Hematopoietic multipotent progenitor cell treated with erythropoietin and hydrocortisone succinate and interleukin-3 and kit ligand, for 8 days (in vitro differentiated cells): ENCODE data around the gene PPP4C.
"Not testable (repeated sequence)": the region's sequence is repeated elsewhere in the genome, so short reads cannot be mapped to it uniquely, and the experiment has no call there.

Experiments
- DNase-seq: peaks from one replicate; pipeline ENCODE4 v3.0.0-alpha.2; 2015

The PPP4C gene

DNA sequence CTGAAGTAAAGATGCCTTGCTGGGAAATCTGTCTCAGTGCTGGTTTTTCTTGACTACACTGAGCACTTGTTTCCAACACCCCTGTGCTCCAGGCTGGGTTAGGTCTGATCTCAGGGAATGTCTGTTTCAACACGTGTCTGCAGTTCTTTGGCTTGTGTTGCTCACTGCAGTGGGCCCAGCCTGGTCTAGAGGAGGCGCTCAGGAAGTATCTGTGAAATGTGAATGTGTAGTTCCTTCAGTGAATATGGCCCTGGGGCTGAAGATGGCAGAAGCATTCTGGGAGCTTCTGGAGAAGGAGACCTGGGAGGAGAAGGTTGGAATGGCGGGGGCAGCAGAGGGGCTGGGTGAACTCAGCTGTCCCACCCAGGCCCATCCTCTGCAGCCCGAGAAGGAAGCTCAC lies 28.3 kb downstream of the PPP4C start:
- no peak for DNase-seq

DNA sequence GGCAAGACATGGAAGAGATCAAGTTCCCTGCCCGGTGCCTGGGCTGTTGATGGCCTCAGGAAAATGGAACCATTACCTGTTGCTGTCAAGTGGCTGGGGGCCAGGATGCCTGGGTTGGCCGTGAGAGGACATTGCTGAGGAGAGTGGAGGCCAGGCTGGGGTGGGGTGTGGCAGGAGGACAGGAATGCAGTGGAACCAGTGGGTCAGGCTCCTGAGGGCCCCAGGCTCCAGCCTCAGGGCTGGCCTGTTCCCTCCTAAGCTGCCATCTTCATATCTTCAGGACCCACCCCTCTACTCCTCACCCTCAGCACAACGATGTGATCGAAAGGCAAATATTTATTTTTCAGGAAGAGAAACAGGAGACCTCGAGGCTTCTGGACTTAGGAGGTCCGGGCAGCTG lies 28.7 kb downstream of the PPP4C start:
- no peak for DNase-seq

DNA sequence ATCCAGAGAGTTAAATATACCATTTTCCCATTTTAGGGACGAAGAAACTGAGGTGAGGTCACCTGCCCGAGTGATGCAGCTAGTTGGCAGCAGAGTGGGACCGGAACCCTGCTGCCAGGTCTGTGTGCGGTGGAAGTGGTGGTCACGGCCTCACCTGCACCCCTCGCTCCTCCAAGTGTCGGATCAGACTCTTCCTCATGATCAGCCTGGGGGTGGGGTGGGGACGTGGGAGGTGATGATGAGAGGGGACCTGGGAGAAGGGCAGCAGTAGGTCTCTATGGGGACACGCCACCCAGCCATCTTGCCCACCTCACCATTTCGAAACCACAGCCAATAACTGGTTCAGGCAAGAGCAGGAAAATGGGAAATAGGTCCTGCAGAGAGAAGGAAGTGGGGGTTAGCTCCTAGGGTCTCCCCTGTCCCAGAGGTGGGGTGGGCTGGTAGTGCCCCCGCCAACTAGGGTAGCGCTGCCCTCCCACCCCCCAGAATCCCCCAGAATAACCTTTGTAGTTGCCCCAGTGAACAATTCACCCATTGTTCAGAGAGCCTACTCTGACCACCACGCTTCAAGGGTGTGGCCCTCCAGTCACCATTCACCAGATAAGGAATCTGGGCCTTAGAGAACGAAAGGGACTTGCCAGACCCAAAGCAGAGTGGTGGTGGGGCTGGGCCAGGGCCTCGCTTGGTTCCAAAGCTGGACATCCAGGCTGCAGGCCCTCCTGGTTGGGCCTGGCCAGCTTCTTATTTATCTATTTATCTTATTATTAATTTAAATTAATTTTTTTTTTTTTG lies 32.5 kb downstream of the PPP4C start:
- DNase-seq: peak; percentile 53

DNA sequence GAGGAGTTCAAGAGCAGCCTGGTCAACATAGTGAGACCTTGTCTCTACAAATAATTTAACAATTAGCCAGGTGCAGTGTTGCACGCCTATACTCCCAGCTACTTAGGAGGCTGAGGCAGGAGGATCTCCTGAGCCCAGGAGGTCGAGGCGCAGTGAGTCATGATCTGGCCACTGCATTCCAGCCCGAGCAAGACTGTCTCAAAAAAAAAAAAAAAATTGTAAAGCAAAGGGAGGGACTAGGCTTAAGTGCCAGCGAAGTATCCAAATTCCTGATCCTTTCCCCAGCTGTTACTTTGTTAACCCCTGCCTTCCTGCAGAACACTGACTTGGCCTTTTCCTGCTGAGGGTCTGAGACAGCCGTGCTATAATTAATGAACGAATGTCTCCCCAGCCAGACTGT lies 34.9 kb downstream of the PPP4C start:
- DNase-seq: no peak

DNA sequence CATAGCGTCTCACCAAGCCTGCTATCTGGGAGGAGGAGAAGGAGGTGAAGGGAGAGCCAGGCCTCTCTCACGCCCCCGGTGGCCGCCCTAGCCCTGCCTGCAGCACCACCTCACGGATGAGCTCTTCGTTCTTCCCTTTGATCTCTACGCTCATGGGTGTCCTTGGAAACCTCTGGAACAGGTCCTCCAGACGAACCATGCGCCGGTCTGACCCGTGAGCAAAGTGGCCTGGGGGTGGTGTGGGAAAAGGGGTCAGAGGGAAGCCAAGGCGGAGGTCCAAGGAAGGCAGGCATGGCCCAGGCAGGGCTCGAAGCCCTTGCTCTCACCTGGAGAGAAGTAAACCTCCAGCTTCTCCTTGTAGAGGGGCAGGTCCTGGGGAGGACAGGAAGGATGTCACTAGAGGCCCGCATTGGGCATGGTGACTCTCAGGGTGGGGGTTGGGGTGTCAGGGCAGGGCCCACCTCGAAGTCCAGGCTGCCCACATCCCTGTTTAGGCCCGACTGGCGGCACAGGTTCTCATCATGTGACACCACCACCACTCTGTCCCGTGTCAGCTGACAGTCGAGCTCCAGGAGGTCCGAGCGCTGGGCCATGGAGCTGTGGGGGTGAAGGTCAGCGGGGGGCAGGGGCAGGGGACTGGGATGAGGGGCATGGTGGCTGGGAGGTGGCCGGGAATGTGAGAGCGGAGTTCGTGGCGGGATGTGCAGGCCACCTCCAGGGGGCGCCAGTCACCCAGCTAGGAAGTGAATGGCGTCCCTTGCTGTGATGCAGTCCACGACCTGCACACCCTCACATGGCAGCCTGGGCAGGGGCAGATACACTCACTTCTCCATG lies 36.6 kb downstream of the PPP4C start:
- peak; percentile 58 for DNase-seq

DNA sequence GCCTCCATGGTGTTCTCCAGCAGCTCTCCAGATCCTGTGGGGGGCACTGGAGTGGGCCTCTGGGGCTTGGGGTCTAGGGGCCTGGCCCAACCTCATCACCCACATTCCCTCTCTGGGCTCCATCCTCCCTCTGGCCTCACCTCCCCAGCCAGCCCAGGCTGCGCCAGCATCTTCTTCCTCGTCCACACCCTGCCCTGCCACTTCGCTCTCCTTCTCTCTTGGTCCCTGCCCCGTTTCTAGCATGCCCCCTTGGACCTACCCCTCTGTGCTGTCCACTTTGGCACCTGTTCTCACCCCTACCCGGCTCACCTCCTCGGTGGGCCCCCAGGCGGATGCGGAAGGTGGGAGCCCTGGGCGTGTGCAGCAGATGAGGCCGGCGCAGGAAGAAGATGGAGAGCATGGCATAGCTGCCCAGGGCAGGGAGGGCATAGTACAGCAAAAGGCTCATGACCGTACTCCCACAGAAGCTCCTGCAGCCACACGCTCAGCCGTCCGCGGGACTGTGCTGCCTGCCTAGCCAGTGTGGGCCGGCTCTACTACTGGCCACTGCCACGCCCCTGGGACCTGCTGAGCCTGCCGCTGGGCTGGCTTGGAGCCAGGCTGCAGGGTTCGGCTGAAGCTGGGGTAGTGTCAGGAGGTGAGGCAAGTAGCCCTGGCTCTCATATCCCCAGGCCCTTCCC lies 37.4 kb downstream of the PPP4C start, which contains the start of gene GDPD3:
TSS of gene GDPD3 (minus strand) at position 507 of the 680 bp plus-strand sequence. CDS start at position 448, 59 bp downstream.
- peak; percentile 46 for DNase-seq

GRCh38 chr16:30113711-30114333 lies 38.0 kb downstream of the PPP4C start:
- no peak for DNase-seq

- no peak for DNase-seq
Measured at GRCh38 chr16:30114411-30114810, 38.6 kb downstream of the PPP4C start.

GRCh38 chr16:30114833-30115232 lies 39.0 kb downstream of the PPP4C start:
- not testable (repeated sequence) for DNase-seq

GRCh38 chr16:30115238-30115637 lies 39.4 kb downstream of the PPP4C start:
- DNase-seq: no peak

- no peak for DNase-seq
Measured at GRCh38 chr16:30116291-30117207, 40.8 kb downstream of the PPP4C start.

GRCh38 chr16:30117768-30118167 lies 42.0 kb downstream of the PPP4C start:
- no peak for DNase-seq

DNA sequence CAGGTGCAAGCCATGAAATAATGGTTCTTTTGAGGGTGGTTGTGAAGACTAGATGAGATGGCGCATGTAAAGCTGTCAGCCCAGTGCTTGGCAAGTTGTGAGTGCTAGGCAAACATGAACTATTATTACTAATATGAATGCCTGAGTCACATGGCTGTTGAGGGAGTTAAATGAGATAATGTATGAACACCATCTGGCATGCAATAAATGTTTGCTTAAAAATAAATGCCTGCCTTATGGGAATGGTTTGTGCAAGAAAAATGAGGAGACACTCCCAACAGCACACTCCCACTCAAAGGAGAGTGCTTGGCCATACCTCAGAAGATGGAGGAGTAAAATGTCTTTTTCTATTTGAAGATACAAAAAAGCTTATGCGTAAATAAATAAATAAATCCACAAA lies 43.6 kb downstream of the PPP4C start:
- no peak for DNase-seq

DNA sequence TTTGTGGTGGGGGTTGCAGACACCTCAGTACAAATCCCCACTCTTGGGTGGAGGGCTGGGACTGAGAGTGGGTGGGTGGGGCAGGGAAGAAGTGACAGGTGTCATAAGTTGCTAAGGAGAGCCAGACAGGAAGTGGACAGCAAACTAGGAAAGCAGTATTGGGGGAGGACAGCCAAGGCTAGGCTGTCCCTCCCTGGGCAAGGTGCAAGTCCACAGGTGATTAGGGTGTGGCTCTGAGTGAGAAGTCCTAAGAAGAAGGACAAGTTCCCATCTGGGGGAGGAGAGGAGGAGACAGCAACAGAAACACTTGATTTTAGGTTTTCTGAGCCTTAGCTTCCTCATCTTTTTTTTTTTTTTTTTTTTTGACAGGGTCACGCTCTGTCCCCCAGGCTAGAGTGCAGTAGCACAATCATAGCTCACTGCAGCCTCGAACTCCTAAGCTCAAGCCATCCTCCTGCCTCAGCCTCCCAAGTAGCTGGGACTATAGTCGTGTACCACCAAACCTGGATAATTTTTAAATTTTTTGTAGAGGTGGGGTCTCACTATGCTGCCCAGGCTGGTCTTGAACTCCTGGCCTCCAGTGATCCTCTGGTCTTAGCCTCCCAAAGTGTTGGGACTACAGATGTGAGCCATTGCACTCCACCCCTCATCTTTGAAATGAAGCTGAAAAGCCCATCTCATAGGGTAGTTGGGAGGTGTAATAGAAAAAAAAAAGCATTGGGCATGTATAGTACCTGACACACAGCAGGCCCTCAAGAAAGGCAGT lies 44.7 kb downstream of the PPP4C start:
- DNase-seq: no peak

DNA sequence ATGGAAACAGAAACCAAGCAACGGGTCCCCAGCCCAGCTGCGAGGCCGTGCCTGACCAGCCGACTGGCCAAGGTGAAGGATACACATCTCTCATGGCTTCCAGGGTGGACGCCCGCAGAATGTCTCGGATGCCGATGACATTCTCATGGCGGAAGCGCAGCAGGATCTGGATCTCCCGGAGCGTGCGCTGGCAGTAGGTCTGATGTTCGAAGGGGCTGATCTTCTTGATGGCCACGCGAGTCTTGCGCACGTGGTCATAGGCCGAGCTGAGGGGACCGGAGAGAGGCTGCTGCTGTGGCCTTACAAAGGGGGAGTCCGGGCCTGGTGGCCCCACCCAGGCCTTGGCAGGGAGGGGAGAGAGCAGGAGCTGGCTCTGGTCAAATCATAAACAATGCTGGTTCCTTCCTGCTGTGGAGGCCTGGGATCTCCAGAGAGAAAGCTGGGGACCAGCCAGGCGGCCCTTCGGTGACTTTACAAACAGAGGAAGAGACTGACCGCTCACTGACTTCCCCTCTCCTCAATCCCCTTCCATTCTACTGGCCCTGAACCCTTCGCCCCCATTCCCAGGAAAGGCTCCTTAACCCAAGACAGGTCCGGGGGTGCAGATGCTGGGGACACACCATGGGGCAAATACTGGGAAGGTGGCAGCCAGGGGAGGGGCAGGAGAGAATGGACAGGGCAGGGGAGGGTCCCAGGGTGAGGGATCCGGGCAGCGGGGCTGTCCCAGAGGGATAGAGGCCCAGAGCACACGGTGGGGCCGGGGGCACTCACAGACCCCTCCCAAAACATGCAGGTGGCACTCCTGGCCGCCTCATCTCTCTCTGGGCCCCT lies 46.2 kb downstream of the PPP4C start:
- DNase-seq: no peak

- DNase-seq: no peak
Measured at GRCh38 chr16:30122604-30123160, 46.9 kb downstream of the PPP4C start.

DNA sequence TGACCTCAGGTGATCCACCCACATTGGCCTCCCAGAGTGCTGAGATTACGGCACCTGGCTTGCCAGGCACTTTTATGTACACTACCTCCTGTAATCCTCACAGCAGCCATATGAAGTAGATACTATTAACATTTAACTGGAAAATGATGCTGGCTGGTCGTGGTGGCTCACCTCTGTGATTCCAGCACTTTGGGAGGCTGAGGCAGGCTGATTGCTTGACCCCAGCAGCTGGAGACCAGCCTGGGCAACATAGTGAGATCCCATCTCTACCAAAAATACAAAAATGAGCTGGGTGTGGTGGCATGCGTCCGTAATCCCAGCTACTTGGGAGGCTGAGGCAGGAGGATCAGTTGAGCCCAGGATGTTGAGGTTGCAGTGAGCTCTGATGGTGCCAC lies 49.2 kb downstream of the PPP4C start:
- DNase-seq: no peak

DNA sequence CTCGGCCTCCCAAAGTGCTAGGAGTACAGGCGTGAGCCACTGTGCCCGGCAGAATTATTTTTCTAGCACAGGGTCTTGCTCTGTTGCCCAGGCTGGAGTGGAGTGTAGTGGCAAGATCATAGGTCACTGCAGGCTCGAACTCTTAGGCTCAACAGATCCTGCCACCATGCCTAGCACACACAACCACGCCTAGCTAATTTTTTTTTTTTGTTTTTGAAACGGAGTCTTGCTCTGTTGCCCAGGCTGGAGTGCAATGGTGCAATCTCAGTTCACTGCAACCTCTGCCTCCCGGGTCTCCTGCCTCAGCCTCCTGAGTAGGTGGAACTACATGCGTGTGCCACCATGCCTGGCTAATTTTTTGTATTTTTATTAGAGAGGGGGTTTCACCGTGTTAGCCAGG lies 49.9 kb downstream of the PPP4C start:
- DNase-seq: not testable (repeated sequence)

GRCh38 chr16:30127993-30128392 lies 52.2 kb downstream of the PPP4C start:
- DNase-seq: no peak
